H1 (cell line): ENCODE data around the gene ULK1. TPM values are rescaled to one million over a fixed set of nuclear protein-coding genes. Genes with fewer than 3 reads are reported as not detected.
A peak's percentile ranks its signal among the peaks of the same experiment; 100 is the strongest.

ENCODE experiments used
- CTCF ChIA-PET: fragments of 300-600 bp; sonication (Branson Sonifier 250); formaldehyde crosslinking; loops from one replicate; lab custom pipeline; 2021; ENCODE audit not compliant: partially characterized antibody; lab: Charles Lee
- POLR2A ChIA-PET: fragments of 300-600 bp; sonication (Branson Sonifier 250); formaldehyde crosslinking; loops from one replicate; lab custom pipeline; 2021; ENCODE audit warnings: inconsistent platforms; ENCODE audit not compliant: partially characterized antibody; lab: Charles Lee
- DNase-seq, 2 experiments: peaks; one replicate each; pipeline versions ENCODE4 v3.0.0 to v3.0.0-alpha.2; 2010 to 2022; ENCODE audit warnings: low spot score in 2 of 2, low read depth in 1 of 2, mixed read lengths in 1 of 2
- FAIRE-seq: peaks from 2 replicates; lab custom pipeline; 2011; peaks lifted over from hg19 to GRCh38; lab: Jason Lieb, UNC
- H2AFZ ChIP-seq: 2 replicates; pipeline ENCODE4 v1.8.1; 2012; ENCODE audit warnings: low read length, inconsistent platforms
- H2AK5ac ChIP-seq: 2 replicates; pipeline ENCODE4 v1.6.1; 2013; ENCODE audit warnings: low read depth, low read length
- H2BK120ac ChIP-seq: replicated peaks from 2 replicates; pipeline ENCODE3; 2013; ENCODE audit warnings: low read depth, low read length, inconsistent platforms
- H2BK12ac ChIP-seq: 2 replicates; pipeline ENCODE4 v1.6.1; 2013; ENCODE audit warnings: low read depth, low read length
- H2BK15ac ChIP-seq: 2 replicates; pipeline ENCODE4 v1.6.1; 2013; ENCODE audit warnings: low read length
- H2BK20ac ChIP-seq: 2 replicates; pipeline ENCODE4 v1.6.1; 2013; ENCODE audit warnings: low read length
- H2BK5ac ChIP-seq: 2 replicates; pipeline ENCODE4 v1.6.1; 2013; ENCODE audit warnings: low read depth, low read length
- H3K14ac ChIP-seq: 2 replicates; pipeline ENCODE4 v1.6.1; 2013; ENCODE audit warnings: inconsistent platforms; ENCODE audit not compliant: insufficient read length
- H3K18ac ChIP-seq: 2 replicates; pipeline ENCODE4 v1.6.1; 2013; ENCODE audit warnings: low read length; ENCODE audit errors: extremely low read depth
- H3K23ac ChIP-seq: 2 replicates; pipeline ENCODE4 v1.6.1; 2013; ENCODE audit warnings: inconsistent platforms; ENCODE audit not compliant: insufficient read length
- H3K23me2 ChIP-seq: 2 replicates; pipeline ENCODE4 v1.6.1; 2013; ENCODE audit warnings: low read depth, low read length
- H3K27ac ChIP-seq: 2 replicates; pipeline ENCODE4 v1.6.1; 2011; ENCODE audit warnings: low read depth, low read length, inconsistent platforms
- H3K27me3 ChIP-seq, 4 experiments: replicated peaks in 1 of 4; 1 replicate in 1 of 4; 2 replicates in 3 of 4; pipeline versions ENCODE4 v1.6.1 to v1.8.1; 2011 to 2013; ENCODE audit warnings: low read length in 3 of 4, mild to moderate bottlenecking in 3 of 4, inconsistent platforms in 2 of 4, mixed read lengths in 2 of 4, moderate library complexity in 1 of 4; ENCODE audit not compliant: control insufficient read depth in 3 of 4, insufficient read depth in 3 of 4; ENCODE audit errors: extremely low read depth in 1 of 4
- H3K36me3 ChIP-seq, 4 experiments: 2 replicates each; pipeline versions ENCODE4 v1.6.1 to v1.8.1; 2011 to 2013; ENCODE audit warnings: mild to moderate bottlenecking in 4 of 4, low read length in 3 of 4, moderate library complexity in 2 of 4, control low read depth in 1 of 4, inconsistent platforms in 1 of 4; ENCODE audit not compliant: insufficient read depth in 4 of 4, control insufficient read depth in 2 of 4
- H3K4ac ChIP-seq: replicated peaks from 2 replicates; pipeline ENCODE3; 2013; ENCODE audit warnings: low read length, low read depth, mixed read lengths, inconsistent platforms; ENCODE audit not compliant: insufficient read length
- H3K4me1 ChIP-seq, 4 experiments: replicated peaks in 1 of 4; 1 replicate in 1 of 4; 2 replicates in 3 of 4; pipeline versions ENCODE4 v1.6.1 to v1.8.1; 2011 to 2013; ENCODE audit warnings: low read length in 3 of 4, inconsistent platforms in 2 of 4, mixed read lengths in 1 of 4; ENCODE audit not compliant: insufficient read depth in 4 of 4, control insufficient read depth in 3 of 4
- H3K4me2 ChIP-seq, 2 experiments: 2 replicates each; pipeline versions ENCODE4 v1.6.1 to v1.8.1; 2011 to 2013; ENCODE audit warnings: low read depth in 2 of 2, low read length in 2 of 2, control low read depth in 1 of 2, inconsistent platforms in 1 of 2, mild to moderate bottlenecking in 1 of 2; ENCODE audit not compliant: insufficient read depth in 1 of 2
- H3K4me3 ChIP-seq, 4 experiments: fragments of 200-600, 300-600 bp in 1 of 4; sonication (generic), shearing (Covaris generic), sonication (Bioruptor Twin) in 1 of 4; 2 replicates each; pipeline versions ENCODE4 v1.5.1 to v1.8.1; 2011 to 2016; ENCODE audit warnings: low read length in 4 of 4, low read depth in 3 of 4, control low read depth in 2 of 4, inconsistent platforms in 2 of 4, mild to moderate bottlenecking in 2 of 4, mixed read lengths in 1 of 4, moderate library complexity in 1 of 4; ENCODE audit not compliant: insufficient read depth in 2 of 4; ENCODE audit errors: extremely low read depth in 1 of 4
- H3K56ac ChIP-seq: replicated peaks from 2 replicates; pipeline ENCODE3; 2013; ENCODE audit warnings: low read depth, mild to moderate bottlenecking, mixed read lengths, low read length, inconsistent platforms; ENCODE audit not compliant: insufficient read length
- H3K79me1 ChIP-seq: 2 replicates; pipeline ENCODE4 v1.6.1; 2013; ENCODE audit warnings: low read depth, low read length, control low read depth
- H3K79me2 ChIP-seq, 2 experiments: 2 replicates each; pipeline versions ENCODE4 v1.6.1 to v1.8.1; 2012 to 2013; ENCODE audit warnings: low read length in 2 of 2, mild to moderate bottlenecking in 2 of 2, inconsistent platforms in 1 of 2; ENCODE audit not compliant: insufficient read depth in 2 of 2, control insufficient read depth in 1 of 2
- H3K9ac ChIP-seq, 4 experiments: replicated peaks in 1 of 4; 1 replicate in 1 of 4; 2 replicates in 3 of 4; pipeline versions ENCODE4 v1.6.1 to v1.8.1; 2011 to 2013; ENCODE audit warnings: low read depth in 3 of 4, low read length in 3 of 4, control low read depth in 2 of 4, mild to moderate bottlenecking in 2 of 4, moderate library complexity in 2 of 4, inconsistent platforms in 1 of 4; ENCODE audit errors: extremely low read depth in 1 of 4
- H3K9me3 ChIP-seq, 2 experiments: 2 replicates each; pipeline versions ENCODE4 v1.6.1 to v1.8.1; 2012 to 2013; ENCODE audit warnings: mild to moderate bottlenecking in 2 of 2, moderate library complexity in 2 of 2, control low read depth in 1 of 2, inconsistent platforms in 1 of 2, low read depth in 1 of 2, low read length in 1 of 2, mixed read lengths in 1 of 2; ENCODE audit not compliant: insufficient read depth in 2 of 2
- H4K20me1 ChIP-seq, 2 experiments: replicated peaks in 1 of 2; 2 replicates each; pipeline versions ENCODE3 to v1.8.1; 2011 to 2013; ENCODE audit warnings: inconsistent platforms in 2 of 2, low read length in 2 of 2, mild to moderate bottlenecking in 1 of 2; ENCODE audit not compliant: insufficient read depth in 2 of 2, control insufficient read depth in 1 of 2
- H4K5ac ChIP-seq: 2 replicates; pipeline ENCODE4 v1.6.1; 2013; ENCODE audit warnings: low read length, low read depth, mixed read lengths, inconsistent platforms; ENCODE audit not compliant: insufficient read length
- H4K8ac ChIP-seq: 2 replicates; pipeline ENCODE4 v1.8.0; 2013; ENCODE audit warnings: mild to moderate bottlenecking, moderate library complexity, low read length, inconsistent platforms; ENCODE audit not compliant: insufficient read depth; ENCODE audit errors: extremely low read depth
- H4K91ac ChIP-seq: replicated peaks from 2 replicates; pipeline ENCODE3; 2013; ENCODE audit warnings: low read length, mixed read lengths, inconsistent platforms; ENCODE audit not compliant: insufficient read length
- CEBPB ChIP-seq: IDR thresholded peaks from 2 replicates; pipeline ENCODE4 v1.6.1; 2012; ENCODE audit warnings: low read depth, low read length
- CHD1 ChIP-seq: IDR thresholded peaks from 2 replicates; pipeline ENCODE4 v1.6.1; 2012; ENCODE audit warnings: low read depth, low read length, improper control_type of control experiment
- CHD2 ChIP-seq: IDR thresholded peaks from 2 replicates; pipeline ENCODE4 v1.6.1; 2012; ENCODE audit warnings: low read length, improper control_type of control experiment
- CREB1 ChIP-seq: IDR thresholded peaks from 2 replicates; pipeline ENCODE4 v1.6.1; 2012; ENCODE audit warnings: inconsistent platforms
- KDM4A ChIP-seq: IDR thresholded peaks from one replicate; pipeline ENCODE4 v1.7.1; 2012; ENCODE audit warnings: low read depth, mild to moderate bottlenecking, moderate library complexity, low read length, inconsistent platforms; ENCODE audit not compliant: severe bottlenecking
- MAFK ChIP-seq: IDR thresholded peaks from 2 replicates; pipeline ENCODE4 v1.6.1; 2012; ENCODE audit warnings: low read depth, mild to moderate bottlenecking, improper control_type of control experiment, low read length
- POLR2A ChIP-seq, 2 experiments: IDR thresholded peaks; 1 replicate in 1 of 2; 2 replicates in 1 of 2; pipeline ENCODE4 v1.6.1; 2011; ENCODE audit warnings: low read depth in 2 of 2, low read length in 2 of 2, mild to moderate bottlenecking in 2 of 2; ENCODE audit errors: control extremely low read depth in 1 of 2
- RFX5 ChIP-seq: IDR thresholded peaks from 2 replicates; pipeline ENCODE4 v1.6.1; 2011; ENCODE audit warnings: low read depth, low read length, improper control_type of control experiment, borderline replicate concordance
- SIN3A ChIP-seq, 2 experiments: IDR thresholded peaks in 1 of 2; conservative IDR thresholded peaks in 1 of 2; 2 replicates each; pipeline ENCODE4 v1.6.1; 2011 to 2012; ENCODE audit warnings: low read length in 2 of 2, improper control_type of control experiment in 1 of 2, low read depth in 1 of 2, mild to moderate bottlenecking in 1 of 2
- SIX5 ChIP-seq: IDR thresholded peaks from 2 replicates; pipeline ENCODE4 v1.6.1; 2011; ENCODE audit warnings: mild to moderate bottlenecking, low read depth, low read length
- SP4 ChIP-seq: IDR thresholded peaks from 2 replicates; pipeline ENCODE4 v1.6.1; 2012; ENCODE audit warnings: low read length, inconsistent platforms
- TAF7 ChIP-seq: optimal IDR thresholded peaks from 2 replicates; pipeline ENCODE3; 2011; ENCODE audit warnings: low read depth, mild to moderate bottlenecking, inconsistent platforms, low read length, moderate library complexity, borderline replicate concordance
- WGBS, 2 experiments: shearing (Covaris generic) in 1 of 2; methylation state at CpG; one replicate each; pipeline versions ENCODE4 v1.1.6 to v1.1.7; 2013 to 2015; ENCODE audit warnings: low lambda C conversion rate in 2 of 2, mixed read lengths in 2 of 2, inconsistent platforms in 1 of 2, low coverage in 1 of 2, missing lambda C conversion rate in 1 of 2; ENCODE audit not compliant: insufficient replicate concordance in 2 of 2, insufficient coverage in 1 of 2, insufficient read length in 1 of 2; ENCODE audit errors: extremely low coverage in 1 of 2, missing lambda C conversion rate in 1 of 2; 5-methylcytosine and 5-hydroxymethylcytosine counted together
- polyA plus RNA-seq, 7 experiments: library from polyadenylated mRNA; depleted of rRNA in 3 of 7; stranded (reverse) in 5 of 7; unstranded in 2 of 7; fragments of >200 nt in 5 of 7; fragments of 200-250 nt in 2 of 7; gene quantifications; 1 replicate in 5 of 7; 2 replicates in 1 of 7; 4 replicates in 1 of 7; pipeline versions ENCODE4 v1.2.1 to v1.2.3, GENCODE V29; 2011 to 2013; ENCODE audit warnings: missing spikeins in 2 of 7, mixed read lengths in 2 of 7
- total RNA-seq: library from RNA; stranded (reverse); fragmentation: NEBNext Ultra II Directional; extraction: Animal tissue kit (Norgen Biotek cat#: 25700); gene quantifications from 2 replicates; pipeline ENCODE4 v1.2.1, GENCODE V29; 2021
- TF ChIP-seq, protein P1 (sequence below): IDR thresholded peaks from 2 replicates; pipeline ENCODE4 v1.6.1; 2012; ENCODE audit warnings: low read length, inconsistent platforms

ULK1 gene
- total and polyA plus RNA-seq, 2 of the 8 experiments (the other 6 are each of a cell fraction or from before 2014, with no cell fraction given), result 13.0 to 44.1 TPM

DNA sequence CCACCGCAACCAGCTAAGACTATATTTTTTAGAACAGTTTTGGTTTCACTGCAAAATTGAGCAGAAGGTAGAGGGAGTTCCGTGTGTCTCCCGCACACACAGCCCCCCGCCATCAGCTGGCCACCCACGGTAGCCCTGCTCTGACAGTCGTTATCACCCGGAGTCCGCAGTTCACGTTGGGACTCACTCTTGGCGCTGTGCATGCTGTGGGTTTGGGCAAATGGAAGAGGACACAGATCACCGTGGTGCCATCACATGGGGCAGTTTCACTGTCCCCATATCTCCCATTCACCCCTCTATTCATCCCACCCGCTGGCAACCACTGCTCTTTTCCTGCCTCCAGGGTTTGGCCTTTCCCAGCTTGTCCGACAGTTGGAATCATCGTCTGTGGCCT lies 31.8 kb upstream of the ULK1 start:
- Histone ChIP-seq H3K9ac (no peak overlapping the region), H3K36me3 (no peaks in the 10 kb centered on the region), H2AK5ac (no peak overlapping the region), H3K23me2 (no peaks in the 10 kb centered on the region), H2BK20ac (peak overlapping the region; percentile 51; the same call in 1 of the 2 replicates), H2BK5ac (peak overlapping the region; percentile 71; the same call in 1 of the 2 replicates), H4K5ac (no peak overlapping the region), H3K4me1 (peaks cover 0 to 19% (median 15%) of the 10 kb centered on the region in 4 experiments; a peak in 6 of 7 replicates), H3K18ac (peak overlapping the region; percentile 85), H3K56ac (no peak overlapping the region), H3K4me3 (no peak overlapping the region), H2AFZ (no peak overlapping the region), H3K4ac (peak overlapping the region; percentile 91), H3K27me3 (no peaks in the 10 kb centered on the region; a peak in 1 of 7 replicates), H2BK15ac (0 out of 2 replicates have a peak overlapping the region, but pooled peaks have one; percentile 20), H3K9me3 (no peaks in the 10 kb centered on the region), H2BK120ac (peak overlapping the region; percentile 30), H3K14ac (no peak overlapping the region), H3K27ac (no peak overlapping the region), H4K8ac (no peak overlapping the region), H3K79me1 (no peaks in the 10 kb centered on the region), H2BK12ac (peak overlapping the region; percentile 93), H3K23ac (no peak overlapping the region), H4K20me1 (no peaks in the 10 kb centered on the region), H4K91ac (peak overlapping the region; percentile 97), H3K79me2 (no peaks in the 10 kb centered on the region), H3K4me2 (peak overlapping the region in 1 of 2 experiments; percentile 43; a peak in 2 of 4 replicates)
- FAIRE-seq, result no peak
- WGBS, 2 experiments, result 81% methylated on average over 14 of the region's 14 CpGs; no CpG with 5 or more reads in 1 of the 2 experiments
- ChIA-PET POLR2A (interaction anchor here (0.9 to 3.3 kb wide), 6 partner anchors 8 to 87 kb away, joined by 3 to 22 read pairs (median 4); partner anchors contain the start of gene EP400), CTCF (interaction anchor here (0.9 to 1.7 kb wide), 5 partner anchors 9 to 107 kb away, joined by 3 to 4 read pairs (median 3); no protein-coding TSS in a partner anchor)
- no peak for DNase-seq
- TF ChIP-seq MAFK (no peak), SP4 (no peak), CHD2 (no peak), CEBPB (no peak), RFX5 (no peak), TAF7 (no peak), KDM4A (no peak), SIX5 (no peak), POLR2A (IDR thresholded peaks at IDR 0.05; ENCODE audit: control extremely low read depth in 1 of 2, low read depth in 2 of 2, low read length in 2 of 2) (no peak), CHD1 (no peak), CREB1 (no peak), SIN3A (conservative IDR thresholded peaks at IDR 0.05 in 1 of 2, IDR thresholded peaks at IDR 0.05 in 1 of 2; ENCODE audit: low read depth in 1 of 2, low read length in 2 of 2) (no peak)
- TF ChIP-seq, protein P1, sequence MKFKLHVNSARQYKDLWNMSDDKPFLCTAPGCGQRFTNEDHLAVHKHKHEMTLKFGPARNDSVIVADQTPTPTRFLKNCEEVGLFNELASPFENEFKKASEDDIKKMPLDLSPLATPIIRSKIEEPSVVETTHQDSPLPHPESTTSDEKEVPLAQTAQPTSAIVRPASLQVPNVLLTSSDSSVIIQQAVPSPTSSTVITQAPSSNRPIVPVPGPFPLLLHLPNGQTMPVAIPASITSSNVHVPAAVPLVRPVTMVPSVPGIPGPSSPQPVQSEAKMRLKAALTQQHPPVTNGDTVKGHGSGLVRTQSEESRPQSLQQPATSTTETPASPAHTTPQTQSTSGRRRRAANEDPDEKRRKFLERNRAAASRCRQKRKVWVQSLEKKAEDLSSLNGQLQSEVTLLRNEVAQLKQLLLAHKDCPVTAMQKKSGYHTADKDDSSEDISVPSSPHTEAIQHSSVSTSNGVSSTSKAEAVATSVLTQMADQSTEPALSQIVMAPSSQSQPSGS, result no peak
